Activated B cell treated with CpG ODN at 0.5 μM for 24 hours (primary cell): Measurements from ENCODE around the gene GALNT2. TPM values are rescaled to one million over a fixed set of nuclear protein-coding genes. Genes with fewer than 3 reads are reported as not detected.

Experiments
- ATAC-seq: fragments of 200-7000 bp; cut with Tn5 transposase; one replicate; pipeline ENCODE4 v1.10.0; 2021; ENCODE audit warnings: low read depth, mild to moderate bottlenecking, moderate library complexity
- CTCF ChIA-PET: fragments of 350-600 bp; sonication (Branson Sonifier 250); formaldehyde crosslinking; loops from one replicate; lab custom pipeline; 2021; ENCODE audit warnings: antibody characterized with exemption; lab: Charles Lee
- POLR2A ChIA-PET: fragments of 350-600 bp; sonication (Branson Sonifier 250); formaldehyde crosslinking; loops from one replicate; lab custom pipeline; 2021; ENCODE audit warnings: antibody characterized with exemption; lab: Charles Lee
- DNase-seq: peaks from one replicate; pipeline ENCODE4 v3.0.0; 2022
- H3K27ac Mint-ChIP-seq: one replicate; pipeline ENCODE4 v1.8.0; 2020; ENCODE audit warnings: mixed read lengths
- H3K27me3 Mint-ChIP-seq: one replicate; pipeline ENCODE4 v1.8.0; 2021; ENCODE audit warnings: mixed read lengths
- H3K36me3 Mint-ChIP-seq: one replicate; pipeline ENCODE4 v1.8.0; 2021; ENCODE audit warnings: low read depth, mixed read lengths
- H3K4me1 Mint-ChIP-seq: one replicate; pipeline ENCODE4 v1.8.0; 2021; ENCODE audit warnings: mixed read lengths
- H3K4me3 Mint-ChIP-seq: one replicate; pipeline ENCODE4 v1.8.0; 2020; ENCODE audit warnings: mild to moderate bottlenecking, mixed read lengths
- H3K9me3 Mint-ChIP-seq: one replicate; pipeline ENCODE4 v1.8.0; 2020; ENCODE audit warnings: mixed read lengths
- intact Hi-C: fragments of 100-400 bp; cut with micrococcal nuclease; formaldehyde crosslinking; loops from one replicate; pipeline ENCODE4 v1.15.1; 2024
- total RNA-seq: library from RNA; stranded (reverse); gene quantifications from 2 replicates; pipeline ENCODE4 v1.2.3, GENCODE V29; 2022
- TF ChIP-seq, protein P1 (sequence below): fragments of 200-600 bp; IDR thresholded peaks from one replicate; pipeline ENCODE4 v1.8.0; 2022; ENCODE audit warnings: antibody characterized with exemption, mild to moderate bottlenecking

The GALNT2 gene
- total RNA-seq, 1 donor from 2014 or later: 108 TPM

DNA sequence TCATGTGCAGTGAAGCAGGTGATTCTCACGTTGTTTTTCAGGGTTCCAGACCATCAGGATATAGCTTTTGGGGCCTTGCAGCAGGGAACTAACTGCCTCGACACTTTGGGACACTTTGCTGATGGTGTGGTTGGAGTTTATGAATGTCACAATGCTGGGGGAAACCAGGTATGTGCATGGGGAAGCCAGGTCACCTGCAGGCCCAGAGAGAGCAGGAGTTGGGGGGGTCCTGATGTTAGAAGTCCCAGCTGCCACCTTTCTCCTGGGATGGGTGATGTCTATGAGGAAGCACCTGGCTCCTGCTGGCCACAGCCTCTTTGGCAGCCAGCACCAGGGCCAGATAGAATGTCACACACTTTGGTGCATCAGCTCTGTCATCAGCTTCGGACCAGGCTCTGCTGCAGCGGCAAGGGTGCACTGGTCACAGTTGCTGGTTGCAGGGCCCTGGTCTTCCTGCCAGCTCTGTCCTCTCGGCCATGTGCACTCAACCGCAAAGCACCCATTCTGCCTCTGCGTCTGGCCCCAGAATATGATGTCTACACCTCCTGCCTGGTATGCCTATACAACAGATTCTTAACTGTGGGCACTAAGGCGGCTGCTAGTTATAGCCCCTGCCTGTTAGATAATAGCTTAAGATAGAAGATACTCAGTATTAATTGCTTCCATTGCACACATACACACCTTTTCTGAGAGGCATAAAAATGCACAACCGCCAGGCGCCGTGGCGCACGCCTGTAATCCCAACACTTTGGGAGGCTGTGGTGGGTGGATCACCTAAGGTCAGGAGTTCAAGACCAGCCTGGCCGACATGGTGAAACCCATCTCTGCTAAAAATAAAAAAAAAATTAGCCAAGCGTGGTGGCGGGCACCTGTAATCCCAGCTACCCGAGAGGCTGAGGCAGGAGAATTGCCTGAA, 198.4 kb downstream of the GALNT2 start:
- TF ChIP-seq, protein P1, sequence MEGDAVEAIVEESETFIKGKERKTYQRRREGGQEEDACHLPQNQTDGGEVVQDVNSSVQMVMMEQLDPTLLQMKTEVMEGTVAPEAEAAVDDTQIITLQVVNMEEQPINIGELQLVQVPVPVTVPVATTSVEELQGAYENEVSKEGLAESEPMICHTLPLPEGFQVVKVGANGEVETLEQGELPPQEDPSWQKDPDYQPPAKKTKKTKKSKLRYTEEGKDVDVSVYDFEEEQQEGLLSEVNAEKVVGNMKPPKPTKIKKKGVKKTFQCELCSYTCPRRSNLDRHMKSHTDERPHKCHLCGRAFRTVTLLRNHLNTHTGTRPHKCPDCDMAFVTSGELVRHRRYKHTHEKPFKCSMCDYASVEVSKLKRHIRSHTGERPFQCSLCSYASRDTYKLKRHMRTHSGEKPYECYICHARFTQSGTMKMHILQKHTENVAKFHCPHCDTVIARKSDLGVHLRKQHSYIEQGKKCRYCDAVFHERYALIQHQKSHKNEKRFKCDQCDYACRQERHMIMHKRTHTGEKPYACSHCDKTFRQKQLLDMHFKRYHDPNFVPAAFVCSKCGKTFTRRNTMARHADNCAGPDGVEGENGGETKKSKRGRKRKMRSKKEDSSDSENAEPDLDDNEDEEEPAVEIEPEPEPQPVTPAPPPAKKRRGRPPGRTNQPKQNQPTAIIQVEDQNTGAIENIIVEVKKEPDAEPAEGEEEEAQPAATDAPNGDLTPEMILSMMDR: no peak
- CTCF ChIA-PET: no interaction called here
- ATAC-seq: no peak
- Mint-ChIP-seq H3K9me3 (no peaks in the 10 kb centered on the region), H3K36me3 (peaks cover 78% of the 10 kb centered on the region), H3K4me1 (peaks cover 32% of the 10 kb centered on the region), H3K27ac (no peak overlapping the region), H3K27me3 (no peaks in the 10 kb centered on the region), H3K4me3 (no peak overlapping the region)
- POLR2A ChIA-PET: no interaction called here
- no peak for DNase-seq
- intact Hi-C loops: no loop called here

DNA sequence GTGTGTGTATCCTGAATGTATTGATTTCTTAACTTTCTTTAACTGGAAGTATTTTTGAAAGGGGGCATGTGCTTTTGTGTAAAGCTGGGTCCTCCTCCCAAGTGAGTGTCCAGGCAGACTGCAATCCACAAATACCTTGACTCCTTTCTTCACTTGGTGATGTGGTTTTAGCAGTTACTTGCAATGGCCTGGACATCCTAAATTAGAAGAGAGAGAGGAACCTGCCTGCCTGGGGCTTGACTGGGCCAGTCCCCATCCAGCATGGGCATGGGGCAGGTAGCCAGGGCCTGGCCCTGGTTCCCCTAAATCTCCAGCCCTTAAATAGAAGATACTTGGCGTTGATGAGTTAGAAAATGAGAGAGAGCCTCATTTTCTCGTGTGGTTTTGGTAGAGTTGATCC, 199.4 kb downstream of the GALNT2 start:
- no peak for DNase-seq

DNA sequence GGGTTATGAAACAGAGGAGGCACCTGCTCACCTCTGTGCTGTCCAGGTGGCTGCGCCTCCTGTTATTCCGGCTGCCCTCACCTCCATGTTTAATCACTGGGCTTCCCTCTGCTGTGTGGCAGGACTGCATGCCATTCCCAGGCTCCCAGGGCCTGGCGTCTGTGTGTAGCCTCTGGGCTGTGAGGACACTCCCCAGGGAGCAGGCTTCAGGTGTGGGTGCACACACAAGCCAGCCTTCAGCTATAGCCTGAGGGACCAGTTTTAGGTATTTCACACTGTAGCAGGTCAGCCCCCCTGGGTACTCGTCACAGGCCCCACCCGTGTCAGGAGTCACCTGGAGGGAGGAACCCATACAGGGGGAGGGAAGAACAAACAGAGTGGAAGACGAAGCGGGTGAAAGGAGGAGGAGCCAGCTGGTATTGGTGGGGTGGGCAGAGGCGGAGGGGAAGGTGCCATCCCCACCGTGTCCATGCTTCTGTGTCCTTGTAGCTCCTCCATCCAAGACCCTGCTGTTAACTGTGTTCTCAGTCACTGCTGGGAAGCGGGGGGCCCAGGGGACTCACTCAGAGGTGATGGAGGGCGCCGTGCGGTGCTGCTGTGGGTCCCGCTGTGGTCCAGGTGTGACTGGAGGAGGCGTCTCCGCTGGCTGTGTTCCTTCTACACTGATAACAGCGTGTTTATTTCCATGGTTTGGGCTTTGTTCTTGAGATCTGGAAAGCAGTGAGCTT, 200.5 kb downstream of the GALNT2 start:
- ATAC-seq: no peak
- no peak for DNase-seq
- Mint-ChIP-seq H3K4me1 (peaks cover 38% of the 10 kb centered on the region), H3K36me3 (peaks cover 80% of the 10 kb centered on the region), H3K9me3 (no peaks in the 10 kb centered on the region), H3K27me3 (no peaks in the 10 kb centered on the region), H3K27ac (no peak overlapping the region), H3K4me3 (no peak overlapping the region)
- ChIA-PET CTCF (interaction anchor here (0.7 kb wide), 1 partner anchor 606 kb away, joined by 3 read pairs; no protein-coding TSS in a partner anchor), POLR2A (interaction anchor here (0.6 kb wide), 1 partner anchor 605 kb away, joined by 5 read pairs; no protein-coding TSS in a partner anchor)
- TF ChIP-seq, protein P1: no peak
- intact Hi-C loops: no loop called here

More for the DNA sequence above, 199.4 kb downstream of the GALNT2 start:
- peaks cover 36% of the 10 kb centered on the region for H3K4me1 Mint-ChIP-seq
- H3K36me3 Mint-ChIP-seq: peaks cover 87% of the 10 kb centered on the region
- POLR2A ChIA-PET: no interaction called here
- no peak overlapping the region for H3K27ac Mint-ChIP-seq
- intact Hi-C loops: no loop called here
- H3K4me3 Mint-ChIP-seq: no peak overlapping the region
- ATAC-seq: no peak
- TF ChIP-seq, protein P1: no peak
- H3K9me3 Mint-ChIP-seq: no peaks in the 10 kb centered on the region
- CTCF ChIA-PET: no interaction called here
- no peaks in the 10 kb centered on the region for H3K27me3 Mint-ChIP-seq

DNA sequence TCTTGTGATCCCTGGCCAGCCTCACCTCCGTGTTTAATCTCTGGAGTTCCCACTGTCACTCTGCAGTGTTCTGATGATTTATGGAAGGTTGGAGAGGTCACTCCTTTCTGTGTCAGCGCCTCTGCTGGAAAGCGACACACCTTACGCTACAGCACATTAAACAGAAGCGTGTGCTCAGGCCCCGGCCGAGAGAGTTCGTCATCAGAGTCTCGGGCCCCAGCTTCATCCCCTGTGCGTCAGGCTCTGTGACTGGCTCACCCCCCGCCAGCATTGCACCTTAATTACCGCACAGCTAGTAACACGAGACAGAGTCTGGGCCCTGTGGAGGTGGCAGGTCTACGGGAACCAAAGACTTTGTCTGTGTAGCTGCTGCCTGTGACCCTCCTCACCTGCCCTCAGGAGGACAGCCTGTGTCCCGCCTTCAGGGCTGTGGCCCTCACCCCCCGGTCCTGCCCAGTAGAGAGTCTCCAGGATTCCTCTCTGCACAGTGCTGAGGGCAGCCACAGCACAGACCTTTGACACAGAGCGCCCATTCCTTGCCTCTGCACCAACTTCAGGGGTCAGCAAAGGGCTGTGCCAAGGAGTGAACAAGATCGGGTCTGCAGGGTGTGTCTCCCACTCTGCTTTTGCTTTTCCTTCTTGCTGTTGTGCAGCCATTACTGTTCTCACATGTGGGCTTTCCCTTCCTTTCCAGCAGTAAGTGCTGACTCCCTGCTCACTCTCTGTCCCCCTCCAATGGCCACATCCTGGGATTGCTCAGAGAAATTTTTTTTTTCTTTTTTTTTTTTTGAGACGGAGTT, 201.5 kb downstream of the GALNT2 start:
- DNase-seq (no peak), ATAC-seq (no peak)
- TF ChIP-seq, protein P1: no peak
- CTCF ChIA-PET: interaction anchor here (0.7 kb wide), 1 partner anchor 607 kb away, joined by 3 read pairs; no protein-coding TSS in a partner anchor
- H3K9me3 Mint-ChIP-seq: no peaks in the 10 kb centered on the region
- H3K4me3 Mint-ChIP-seq: no peak overlapping the region
- no peak overlapping the region for H3K27ac Mint-ChIP-seq
- peaks cover 46% of the 10 kb centered on the region for H3K4me1 Mint-ChIP-seq
- no peaks in the 10 kb centered on the region for H3K27me3 Mint-ChIP-seq
- POLR2A ChIA-PET: interaction anchor here (0.6 to 1.0 kb wide), 2 partner anchors 11 to 20 kb away, joined by 3 read pairs; no protein-coding TSS in a partner anchor
- peaks cover 69% of the 10 kb centered on the region for H3K36me3 Mint-ChIP-seq
- intact Hi-C loops: no loop called here
